K562 (cell line): ENCODE data around the gene SLC4A9. TPM values are rescaled to one million over a fixed set of nuclear protein-coding genes. Genes with fewer than 3 reads are reported as not detected.

Experiments used
- ATAC-seq: fragments of 200-7000 bp; cut with Tn5 transposase; 3 replicates; pipeline ENCODE4 v1.9.1; 2020; ENCODE audit warnings: moderate library complexity
- BruUV-seq: library from RNA; stranded (reverse); fragments of 400-500 nt; replicated peaks from 2 replicates; lab custom pipeline; 2021; lab: Mats Ljungman, UMichigan
- CTCF ChIA-PET: fragments of 300-600 bp; formaldehyde crosslinking; extraction: SDS; loops from one replicate; lab custom pipeline; 2021; ENCODE audit warnings: low intra/inter-chr PET ratio; lab: Yijun Ruan, JAX
- POLR2A ChIA-PET: fragments of 300-600, 350-650 bp; sonication (Branson Sonifier 250); formaldehyde crosslinking; extraction: SDS; loops from one replicate; lab custom pipeline; 2021; ENCODE audit warnings: antibody characterized with exemption, inconsistent platforms; lab: Yijun Ruan, JAX
- DNase-seq, 4 experiments: peaks; one replicate each; pipeline versions ENCODE4 v3.0.0 to v3.0.0-alpha.2; 2011 to 2018; ENCODE audit warnings: low spot score in 3 of 4, mixed read lengths in 3 of 4; ENCODE audit errors: extremely low read depth in 1 of 4
- FAIRE-seq: peaks from 2 replicates; lab custom pipeline; 2011; peaks lifted over from hg19 to GRCh38; lab: Jason Lieb, UNC
- H2AFZ ChIP-seq: 2 replicates; pipeline ENCODE4 v1.6.0; 2011; ENCODE audit warnings: low read depth, low read length, control low read depth, inconsistent platforms
- H3K27ac ChIP-seq: fragments of 200-600 bp; 3 replicates; pipeline ENCODE4 v1.8.0; 2011; ENCODE audit warnings: low read depth, mild to moderate bottlenecking, control low read depth, inconsistent platforms, low read length, moderate library complexity, mixed read lengths; ENCODE audit errors: extremely low read depth
- H3K27me3 ChIP-seq, 2 experiments: fragments of 300-600 bp in 1 of 2; 2 replicates in 1 of 2; 3 replicates in 1 of 2; pipeline versions ENCODE4 v1.6.0 to v1.8.0; 2011; ENCODE audit warnings: inconsistent platforms in 2 of 2, low read length in 2 of 2, mild to moderate bottlenecking in 1 of 2, mixed read lengths in 1 of 2, moderate library complexity in 1 of 2; ENCODE audit not compliant: control insufficient read depth in 2 of 2, insufficient read depth in 2 of 2
- H3K36me3 ChIP-seq: fragments of 300-600 bp; 3 replicates; pipeline ENCODE4 v1.8.0; 2011; ENCODE audit warnings: mild to moderate bottlenecking, low read length, inconsistent platforms; ENCODE audit not compliant: control insufficient read depth, insufficient read depth
- H3K4me1 ChIP-seq, 2 experiments: fragments of 200-600 bp in 1 of 2; replicated peaks in 1 of 2; 2 replicates in 1 of 2; 3 replicates in 1 of 2; pipeline versions ENCODE4 v1.5.1 to v1.8.0; 2011; ENCODE audit warnings: inconsistent platforms in 2 of 2, low read length in 2 of 2, mild to moderate bottlenecking in 1 of 2, mixed read lengths in 1 of 2, moderate library complexity in 1 of 2; ENCODE audit not compliant: control insufficient read depth in 2 of 2, insufficient read depth in 2 of 2
- H3K4me2 ChIP-seq: 2 replicates; pipeline ENCODE4 v1.6.1; 2011; ENCODE audit warnings: low read length, control low read depth, inconsistent platforms, mixed read lengths; ENCODE audit not compliant: insufficient read depth
- H3K4me3 ChIP-seq: fragments of 200-600 bp; sonication (generic), shearing (Covaris generic); 2 replicates; pipeline ENCODE4 v1.5.1; 2016; ENCODE audit warnings: control low read depth, inconsistent platforms
- H3K79me2 ChIP-seq: fragments of 200-600 bp; 3 replicates; pipeline ENCODE4 v1.8.0; 2011; ENCODE audit warnings: low read length, inconsistent platforms; ENCODE audit not compliant: control insufficient read depth, insufficient read depth
- H3K9ac ChIP-seq, 2 experiments: 2 replicates each; pipeline versions ENCODE4 v1.6.0 to v1.6.1; 2011; ENCODE audit warnings: low read depth in 2 of 2, low read length in 2 of 2, control low read depth in 1 of 2, inconsistent platforms in 1 of 2, mild to moderate bottlenecking in 1 of 2, mixed read lengths in 1 of 2; ENCODE audit not compliant: insufficient read depth in 1 of 2
- H3K9me1 ChIP-seq: one replicate; pipeline ENCODE4 v1.6.0; 2011; ENCODE audit warnings: inconsistent platforms, mild to moderate bottlenecking, low read length, moderate library complexity; ENCODE audit not compliant: control insufficient read depth, insufficient read depth
- H3K9me3 ChIP-seq: replicated peaks from 2 replicates; pipeline ENCODE4 v1.5.1; 2011; ENCODE audit warnings: low read depth, low read length, inconsistent platforms; ENCODE audit not compliant: control insufficient read depth, insufficient read depth
- H4K20me1 ChIP-seq: replicated peaks from 2 replicates; pipeline ENCODE4 v1.6.1; 2011; ENCODE audit warnings: low read length, inconsistent platforms, mixed read lengths; ENCODE audit not compliant: control insufficient read depth, insufficient read depth
- CTCF ChIP-seq, 3 experiments: IDR thresholded peaks in 2 of 3; conservative IDR thresholded peaks in 1 of 3; 2 replicates each; pipeline ENCODE4 v1.5.1; 2011 to 2012; ENCODE audit warnings: low read length in 3 of 3, mild to moderate bottlenecking in 3 of 3, control low read depth in 2 of 3, improper control_type of control experiment in 1 of 3, inconsistent platforms in 1 of 3, low read depth in 1 of 3, mixed read lengths in 1 of 3, moderate library complexity in 1 of 3; ENCODE audit not compliant: insufficient read depth in 2 of 3
- EP400 ChIP-seq: fragments of 450-650 bp; IDR thresholded peaks from 2 replicates; pipeline ENCODE4 v1.6.1; 2017; ENCODE audit warnings: antibody characterized with exemption, mild to moderate bottlenecking, moderate library complexity
- ZNF140 ChIP-seq: fragments of 250-450 bp; sonication (Bioruptor Pico); IDR thresholded peaks from 2 replicates; pipeline ENCODE4 v1.8.0; 2021; ENCODE audit warnings: moderate library complexity, mild to moderate bottlenecking, inconsistent platforms
- WGBS: fragments of 100-300 bp; shearing (Covaris generic); methylation state at CpG from one replicate; pipeline ENCODE4 v1.1.6; 2016; ENCODE audit warnings: low coverage, mixed read lengths; ENCODE audit not compliant: insufficient coverage; ENCODE audit errors: missing lambda C conversion rate; 5-methylcytosine and 5-hydroxymethylcytosine counted together
- in situ Hi-C: fragments of 300-500 bp; cut with MboI; formaldehyde crosslinking; loops from 4 replicates; pipeline ENCODE4 v1.15.0; 2018; ENCODE audit warnings: inconsistent platforms, mixed read lengths
- intact Hi-C: fragments of 100-400 bp; cut with micrococcal nuclease; formaldehyde crosslinking; loops from 2 replicates; pipeline ENCODE4 v1.14.2; 2022
- polyA plus RNA-seq, 8 experiments: library from polyadenylated mRNA; depleted of rRNA in 4 of 8; stranded (reverse) in 5 of 8; unstranded in 3 of 8; fragments of >200 nt; fragmentation: Nextera tagmentation in 2 of 8; fragmentation: Illumina TruSeq in 1 of 8; extraction: Ambion mirVana in 2 of 8; extraction: Trizol in 1 of 8; gene quantifications; 2 replicates each; pipeline versions ENCODE4 v1.2.1 to v1.2.3, GENCODE V29; 2011 to 2014; ENCODE audit warnings: inconsistent platforms in 1 of 8, missing spikeins in 1 of 8
- total RNA-seq, 7 experiments: library from RNA; depleted of rRNA in 6 of 7; stranded (reverse); fragments of >200 nt in 6 of 7; fragmentation: Illumina TruSeq in 2 of 7; extraction: Trizol in 2 of 7; gene quantifications; 2 replicates each; pipeline versions ENCODE4 v1.2.1 to v1.2.3, GENCODE V29; 2011 to 2021; ENCODE audit warnings: low replicate concordance in 1 of 7

SLC4A9 gene
- total and polyA plus RNA-seq, 9 of the 15 experiments (the other 6 are each of a cell fraction or from before 2014, with no cell fraction given), result 0.05 to 0.13 TPM; not detected in 7

GRCh38 chr5:140367256-140368013 lies 7.4 kb downstream of the SLC4A9 start:
- Histone ChIP-seq H3K36me3 (no peaks in the 10 kb centered on the region), H3K9me3 (no peaks in the 10 kb centered on the region)
- POLR2A ChIA-PET, result interaction anchor here (0.6 to 1.5 kb wide), 4 partner anchors 34 to 355 kb away, joined by 3 to 4 read pairs (median 3); no protein-coding TSS in a partner anchor

More at GRCh38 chr5:140367256-140368013, 7.4 kb downstream of the SLC4A9 start:
- Histone ChIP-seq H3K27me3 (no peaks in the 10 kb centered on the region), H3K79me2 (no peaks in the 10 kb centered on the region), H4K20me1 (no peaks in the 10 kb centered on the region; the same call in 1 of the 2 replicates), H3K4me2 (no peak overlapping the region), H3K9me1 (no peaks in the 10 kb centered on the region), H3K4me3 (no peak overlapping the region), H2AFZ (no peak overlapping the region)
- DNase-seq (no peak), ATAC-seq (peak; percentile 13; the same call in 1 of the 3 replicates)
- in situ Hi-C loops (loop anchor here (5.0 kb wide), 1 partner anchor 345 kb away; no protein-coding TSS in a partner anchor), intact Hi-C loops (no loop called here)
- no TSS peak for BruUV-seq
- CTCF ChIA-PET, result no interaction called here
- TF ChIP-seq ZNF140 (CRISPR knock-in tag), result no peak
- no peak for TF ChIP-seq EP400
- peak in 2 of 3 experiments; percentile 10 to 31; a peak in 1 of 6 replicates for TF ChIP-seq CTCF (IDR thresholded peaks at IDR 0.05 in 2 of 3, conservative IDR thresholded peaks at IDR 0.05 in 1 of 3; ENCODE audit: insufficient read depth in 2 of 3, low read depth in 1 of 3, low read length in 3 of 3)
- TF ChIP-seq, all 486 proteins: peak for 1
- FAIRE-seq, result no peak
- no peak overlapping the region for H3K9ac ChIP-seq
- H3K27ac ChIP-seq, result no peak overlapping the region
- 24% methylated on average over 8 of the region's 8 CpGs for WGBS
- H3K4me1 ChIP-seq, result peaks cover 9 to 13% of the 10 kb centered on the region in 2 experiments; a peak in 4 of 5 replicates
